ENCODE results near the gene ANGPTL8. TPM values are rescaled to one million over a fixed set of nuclear protein-coding genes. Genes with fewer than 3 reads are reported as not detected.

ANGPTL8 gene
- total and polyA plus RNA-seq, 2 experiments from 2014 or later, result not detected

- Histone ChIP-seq H3K79me2 (replicated peaks; ENCODE audit: insufficient read depth) (no peaks in the 10 kb centered on the region), H3K9me2 (ENCODE audit: insufficient read depth) (no peaks in the 10 kb centered on the region), H3F3A (replicated peaks; ENCODE audit: low read depth) (0 out of 2 replicates have a peak, but pooled peaks cover 11% of the 10 kb centered on the region), H3K4me3 (no peak overlapping the region), H4K20me1 (replicated peaks; ENCODE audit: insufficient read depth) (no peaks in the 10 kb centered on the region; the same call in 1 of the 2 replicates), H3K27me3 (ENCODE audit: insufficient read depth) (no peaks in the 10 kb centered on the region), H3K27ac (ENCODE audit: low read depth) (no peak overlapping the region), H3K4me1 (ENCODE audit: insufficient read depth) (peaks cover 8% of the 10 kb centered on the region; the same call in 1 of the 2 replicates), H3K36me3 (ENCODE audit: insufficient read depth) (no peaks in the 10 kb centered on the region; the same call in 1 of the 2 replicates), H2AFZ (no peak overlapping the region), H3K4me2 (no peak overlapping the region)
- Mint-ChIP-seq H3K27ac (no peak overlapping the region), H3K27me3 (ENCODE audit: insufficient read depth, low read depth, poor library complexity) (peaks cover 3% of the 10 kb centered on the region), H3K36me3 (ENCODE audit: low read depth) (peaks cover 26% of the 10 kb centered on the region), H3K9me3 (no peaks in the 10 kb centered on the region), H3K4me1 (peaks cover 4% of the 10 kb centered on the region), H3K4me3 (no peak overlapping the region)
- ATAC-seq, result no peak
- no peak for DNase-seq (ENCODE audit: low spot score)
- TF ChIP-seq CTCF (conservative IDR thresholded peaks at IDR 0.05; ENCODE audit: low read depth in 2 of 2), result no peak
- TF ChIP-seq EZH2 (IDR thresholded peaks at IDR 0.05; ENCODE audit: low read depth, unreplicated experiment), result no peak
- no peak for TF ChIP-seq ZNF331 (CRISPR knock-in tag; IDR thresholded peaks at IDR 0.05; ENCODE audit: low read depth)
- no peak for TF ChIP-seq JUNB (IDR thresholded peaks at IDR 0.05; ENCODE audit: unreplicated experiment)
- no peak for TF ChIP-seq ETS1 (IDR thresholded peaks at IDR 0.05)
- TF ChIP-seq ZNF114 (CRISPR knock-in tag; IDR thresholded peaks at IDR 0.05), result no peak
- no peak for TF ChIP-seq ZNF462 (CRISPR knock-in tag; IDR thresholded peaks at IDR 0.05)
- no peak for TF ChIP-seq EZH2phosphoT487 (IDR thresholded peaks at IDR 0.05; ENCODE audit: unreplicated experiment)
- TF ChIP-seq NANOG (IDR thresholded peaks at IDR 0.05; ENCODE audit: borderline replicate concordance), result no peak
- no peak for TF ChIP-seq STAT1 (IDR thresholded peaks at IDR 0.05; ENCODE audit: unreplicated experiment)
- TF ChIP-seq REST (IDR thresholded peaks at IDR 0.05; ENCODE audit: unreplicated experiment), result no peak
- no peak for TF ChIP-seq CREB1 (CRISPR knock-in tag; IDR thresholded peaks at IDR 0.05; ENCODE audit: low read depth)
- TF ChIP-seq POLR2AphosphoS5 (IDR thresholded peaks at IDR 0.05; ENCODE audit: low read depth), result no peak
Observed at GRCh38 chr19:11191934-11192333, 47.5 kb upstream of the ANGPTL8 start.
